Measurements from ENCODE around the gene BDKRB1. TPM values are rescaled to one million over a fixed set of nuclear protein-coding genes. Genes with fewer than 3 reads are reported as not detected.

The BDKRB1 gene
- total RNA-seq (not detected in 2 replicates), polyA plus RNA-seq (not detected in 2 replicates), polyA minus RNA-seq (not detected in 2 replicates), Bru-seq, nascent RNA (not detected), BruChase-seq, experiment 1, labeled RNA remaining after a 6-hour chase (not detected), BruChase-seq, experiment 2, labeled RNA remaining after a 2-hour chase (not detected)
- polyA plus RNA-seq (2011; cell fraction: cytosol; rRNA removed), result not detected in 2 replicates
- not detected in 2 replicates for polyA plus RNA-seq (2011; cell fraction: nucleus; rRNA removed)
- not detected in 2 replicates for polyA plus RNA-seq (2012)
- 5.8 TPM for polyA minus RNA-seq (2011; cell fraction: cytosol; rRNA and poly(A)+ RNA removed)
- 0.29 TPM in 1 of 2 replicates, not detected in the other for polyA minus RNA-seq (2011; cell fraction: nucleus; rRNA and poly(A)+ RNA removed)
- long read RNA-seq, result 0 reads

DNA sequence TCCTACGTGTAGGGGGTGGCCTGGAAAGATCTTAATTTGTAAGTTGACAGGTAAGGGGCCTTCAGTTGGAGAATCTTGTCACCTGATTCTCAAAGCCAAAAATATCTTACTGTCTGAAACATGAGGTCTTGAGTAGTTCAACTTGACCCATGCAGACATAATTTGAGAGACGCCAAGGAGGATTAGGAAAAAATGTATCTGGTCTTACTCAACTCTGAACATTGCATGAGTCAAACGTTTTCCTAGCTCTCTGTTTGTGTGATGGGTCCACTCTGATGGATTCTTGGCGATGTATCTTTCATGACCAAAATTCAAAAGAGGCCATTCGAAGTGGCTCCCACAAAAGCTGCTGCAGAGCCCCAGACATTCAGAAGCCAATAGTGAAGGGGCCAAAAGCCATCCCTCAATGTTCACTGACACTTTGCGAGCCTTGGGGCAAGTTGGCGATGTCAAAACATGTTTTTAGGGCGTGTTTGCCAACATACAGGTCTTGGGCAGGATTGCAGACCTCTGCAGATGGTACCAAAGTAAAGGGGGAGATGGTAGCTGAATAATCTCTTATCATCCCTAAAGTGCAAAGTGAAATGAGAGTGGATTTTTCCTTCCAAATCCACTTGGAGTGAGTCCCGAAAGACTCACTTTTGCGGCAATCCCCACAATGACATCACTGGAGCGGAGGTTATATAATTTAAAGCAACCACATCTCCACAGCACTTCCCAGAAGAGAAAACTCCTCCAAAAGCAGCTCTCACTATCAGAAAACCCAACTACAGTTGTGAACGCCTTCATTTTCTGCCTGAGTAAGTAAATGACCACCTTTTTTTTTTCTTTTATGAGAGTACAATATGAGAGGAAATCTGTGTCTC is at the start of gene BDKRB1:
Gene BDKRB1 (plus strand): TSS at position 710 of the 866 bp plus-strand sequence. CDS start 7,473 bp downstream, outside the sequence.
- Histone ChIP-seq H3K9ac (replicated peaks; ENCODE audit: extremely low read depth, insufficient read depth, low read length) (no peak within 1 kb of the TSS), H3K36me3 (ENCODE audit: control insufficient read depth in 2 of 2, extremely low read depth in 1 of 2, insufficient read depth in 2 of 2, low read length in 2 of 2) (no peaks in the 10 kb centered on the region)
- no TSS peak for BruUV-seq (replicated peaks)

More for the DNA sequence above, at the start of gene BDKRB1:
- Histone ChIP-seq H3K79me2 (ENCODE audit: control insufficient read depth, insufficient read depth, low read length) (no peaks in the 10 kb centered on the region), H3K4me1 (ENCODE audit: control insufficient read depth, extremely low read depth, insufficient read depth, low read length) (no peaks in the 10 kb centered on the region), H3K27me3 (ENCODE audit: control insufficient read depth in 2 of 2, insufficient read depth in 2 of 2, low read length in 2 of 2) (no peaks in the 10 kb centered on the region), H3K4me3 (replicated peaks in 1 of 3; ENCODE audit: insufficient read depth in 1 of 3, low read depth in 1 of 3, low read length in 3 of 3) (no peak within 1 kb of the TSS), H4K20me1 (replicated peaks; ENCODE audit: control insufficient read depth, extremely low read depth, insufficient read depth, low read length) (no peaks in the 10 kb centered on the region), H2AFZ (ENCODE audit: low read depth, low read length) (no peak within 1 kb of the TSS), H3K9me1 (replicated peaks; ENCODE audit: control insufficient read depth, extremely low read depth, insufficient read depth, low read length) (no peaks in the 10 kb centered on the region), H3K27ac (ENCODE audit: insufficient read depth, low read depth, low read length) (no peak within 1 kb of the TSS), H3K4me2 (ENCODE audit: insufficient read depth, low read length) (no peak within 1 kb of the TSS), H3K9me3 (replicated peaks; ENCODE audit: control insufficient read depth, insufficient read depth, low read length) (no peaks in the 10 kb centered on the region)
- no peak for DNase-seq (ENCODE audit: low read depth, low spot score)
- intact Hi-C loops (cut with micrococcal nuclease) (no loop called here), dilution Hi-C loops (cut with MboI; ENCODE audit: extremely low pct_ligation_motif_present, low sequenced_read_pairs) (no loop called here)
- POLR2A ChIA-PET, result no interaction called here
- CTCF ChIA-PET, result interaction anchor here (1.1 kb wide), 1 partner anchor 20 kb away, joined by 5 read pairs; no protein-coding TSS in a partner anchor
- FAIRE-seq, result no peak
- TF ChIP-seq GATA2 (IDR thresholded peaks at IDR 0.05; ENCODE audit: insufficient read depth, insufficient read length, low read depth, low read length) (no peak), MAX (IDR thresholded peaks at IDR 0.05; ENCODE audit: insufficient read depth, insufficient read length) (no peak), JUN (IDR thresholded peaks at IDR 0.05; ENCODE audit: borderline replicate concordance, insufficient read depth, insufficient read length, low read depth) (no peak), POLR2A (IDR thresholded peaks at IDR 0.05; ENCODE audit: low read depth, low read length) (no peak), FOS (IDR thresholded peaks at IDR 0.05; ENCODE audit: borderline replicate concordance, insufficient read depth, low read length) (no peak), POLR2AphosphoS5 (IDR thresholded peaks at IDR 0.05; ENCODE audit: insufficient read depth, low read depth, low read length) (no peak), EZH2 (IDR thresholded peaks at IDR 0.05; ENCODE audit: borderline replicate concordance, low read depth, low read length, severe bottlenecking) (no peak), MYC (IDR thresholded peaks at IDR 0.05; ENCODE audit: low read depth, low read length) (no peak)
